H1 (cell line): Measurements from ENCODE around the gene PEAK3. TPM values are rescaled to one million over a fixed set of nuclear protein-coding genes. Genes with fewer than 3 reads are reported as not detected.

ENCODE experiments used
- CTCF ChIA-PET: fragments of 300-600 bp; sonication (Branson Sonifier 250); formaldehyde crosslinking; loops from one replicate; lab custom pipeline; 2021; ENCODE audit not compliant: partially characterized antibody; lab: Charles Lee
- POLR2A ChIA-PET: fragments of 300-600 bp; sonication (Branson Sonifier 250); formaldehyde crosslinking; loops from one replicate; lab custom pipeline; 2021; ENCODE audit warnings: inconsistent platforms; ENCODE audit not compliant: partially characterized antibody; lab: Charles Lee
- DNase-seq, 2 experiments: peaks; one replicate each; pipeline versions ENCODE4 v3.0.0 to v3.0.0-alpha.2; 2010 to 2022; ENCODE audit warnings: low spot score in 2 of 2, low read depth in 1 of 2, mixed read lengths in 1 of 2
- FAIRE-seq: peaks from 2 replicates; lab custom pipeline; 2011; peaks lifted over from hg19 to GRCh38; lab: Jason Lieb, UNC
- H2AFZ ChIP-seq: 2 replicates; pipeline ENCODE4 v1.8.1; 2012; ENCODE audit warnings: low read length, inconsistent platforms
- H2AK5ac ChIP-seq: 2 replicates; pipeline ENCODE4 v1.6.1; 2013; ENCODE audit warnings: low read depth, low read length
- H2BK120ac ChIP-seq: replicated peaks from 2 replicates; pipeline ENCODE3; 2013; ENCODE audit warnings: low read depth, low read length, inconsistent platforms
- H2BK12ac ChIP-seq: 2 replicates; pipeline ENCODE4 v1.6.1; 2013; ENCODE audit warnings: low read depth, low read length
- H2BK15ac ChIP-seq: 2 replicates; pipeline ENCODE4 v1.6.1; 2013; ENCODE audit warnings: low read length
- H2BK20ac ChIP-seq: 2 replicates; pipeline ENCODE4 v1.6.1; 2013; ENCODE audit warnings: low read length
- H2BK5ac ChIP-seq: 2 replicates; pipeline ENCODE4 v1.6.1; 2013; ENCODE audit warnings: low read depth, low read length
- H3K14ac ChIP-seq: 2 replicates; pipeline ENCODE4 v1.6.1; 2013; ENCODE audit warnings: inconsistent platforms; ENCODE audit not compliant: insufficient read length
- H3K18ac ChIP-seq: 2 replicates; pipeline ENCODE4 v1.6.1; 2013; ENCODE audit warnings: low read length; ENCODE audit errors: extremely low read depth
- H3K23ac ChIP-seq: 2 replicates; pipeline ENCODE4 v1.6.1; 2013; ENCODE audit warnings: inconsistent platforms; ENCODE audit not compliant: insufficient read length
- H3K23me2 ChIP-seq: 2 replicates; pipeline ENCODE4 v1.6.1; 2013; ENCODE audit warnings: low read depth, low read length
- H3K27ac ChIP-seq: 2 replicates; pipeline ENCODE4 v1.6.1; 2011; ENCODE audit warnings: low read depth, low read length, inconsistent platforms
- H3K27me3 ChIP-seq, 4 experiments: replicated peaks in 1 of 4; 1 replicate in 1 of 4; 2 replicates in 3 of 4; pipeline versions ENCODE4 v1.6.1 to v1.8.1; 2011 to 2013; ENCODE audit warnings: low read length in 3 of 4, mild to moderate bottlenecking in 3 of 4, inconsistent platforms in 2 of 4, mixed read lengths in 2 of 4, moderate library complexity in 1 of 4; ENCODE audit not compliant: control insufficient read depth in 3 of 4, insufficient read depth in 3 of 4; ENCODE audit errors: extremely low read depth in 1 of 4
- H3K36me3 ChIP-seq, 4 experiments: 2 replicates each; pipeline versions ENCODE4 v1.6.1 to v1.8.1; 2011 to 2013; ENCODE audit warnings: mild to moderate bottlenecking in 4 of 4, low read length in 3 of 4, moderate library complexity in 2 of 4, control low read depth in 1 of 4, inconsistent platforms in 1 of 4; ENCODE audit not compliant: insufficient read depth in 4 of 4, control insufficient read depth in 2 of 4
- H3K4ac ChIP-seq: replicated peaks from 2 replicates; pipeline ENCODE3; 2013; ENCODE audit warnings: low read length, low read depth, mixed read lengths, inconsistent platforms; ENCODE audit not compliant: insufficient read length
- H3K4me1 ChIP-seq, 4 experiments: replicated peaks in 1 of 4; 1 replicate in 1 of 4; 2 replicates in 3 of 4; pipeline versions ENCODE4 v1.6.1 to v1.8.1; 2011 to 2013; ENCODE audit warnings: low read length in 3 of 4, inconsistent platforms in 2 of 4, mixed read lengths in 1 of 4; ENCODE audit not compliant: insufficient read depth in 4 of 4, control insufficient read depth in 3 of 4
- H3K4me2 ChIP-seq, 2 experiments: 2 replicates each; pipeline versions ENCODE4 v1.6.1 to v1.8.1; 2011 to 2013; ENCODE audit warnings: low read depth in 2 of 2, low read length in 2 of 2, control low read depth in 1 of 2, inconsistent platforms in 1 of 2, mild to moderate bottlenecking in 1 of 2; ENCODE audit not compliant: insufficient read depth in 1 of 2
- H3K4me3 ChIP-seq, 4 experiments: fragments of 200-600, 300-600 bp in 1 of 4; sonication (generic), shearing (Covaris generic), sonication (Bioruptor Twin) in 1 of 4; 2 replicates each; pipeline versions ENCODE4 v1.5.1 to v1.8.1; 2011 to 2016; ENCODE audit warnings: low read length in 4 of 4, low read depth in 3 of 4, control low read depth in 2 of 4, inconsistent platforms in 2 of 4, mild to moderate bottlenecking in 2 of 4, mixed read lengths in 1 of 4, moderate library complexity in 1 of 4; ENCODE audit not compliant: insufficient read depth in 2 of 4; ENCODE audit errors: extremely low read depth in 1 of 4
- H3K56ac ChIP-seq: replicated peaks from 2 replicates; pipeline ENCODE3; 2013; ENCODE audit warnings: low read depth, mild to moderate bottlenecking, mixed read lengths, low read length, inconsistent platforms; ENCODE audit not compliant: insufficient read length
- H3K79me1 ChIP-seq: 2 replicates; pipeline ENCODE4 v1.6.1; 2013; ENCODE audit warnings: low read depth, low read length, control low read depth
- H3K79me2 ChIP-seq, 2 experiments: 2 replicates each; pipeline versions ENCODE4 v1.6.1 to v1.8.1; 2012 to 2013; ENCODE audit warnings: low read length in 2 of 2, mild to moderate bottlenecking in 2 of 2, inconsistent platforms in 1 of 2; ENCODE audit not compliant: insufficient read depth in 2 of 2, control insufficient read depth in 1 of 2
- H3K9ac ChIP-seq, 4 experiments: replicated peaks in 1 of 4; 1 replicate in 1 of 4; 2 replicates in 3 of 4; pipeline versions ENCODE4 v1.6.1 to v1.8.1; 2011 to 2013; ENCODE audit warnings: low read depth in 3 of 4, low read length in 3 of 4, control low read depth in 2 of 4, mild to moderate bottlenecking in 2 of 4, moderate library complexity in 2 of 4, inconsistent platforms in 1 of 4; ENCODE audit errors: extremely low read depth in 1 of 4
- H3K9me3 ChIP-seq, 2 experiments: 2 replicates each; pipeline versions ENCODE4 v1.6.1 to v1.8.1; 2012 to 2013; ENCODE audit warnings: mild to moderate bottlenecking in 2 of 2, moderate library complexity in 2 of 2, control low read depth in 1 of 2, inconsistent platforms in 1 of 2, low read depth in 1 of 2, low read length in 1 of 2, mixed read lengths in 1 of 2; ENCODE audit not compliant: insufficient read depth in 2 of 2
- H4K20me1 ChIP-seq, 2 experiments: replicated peaks in 1 of 2; 2 replicates each; pipeline versions ENCODE3 to v1.8.1; 2011 to 2013; ENCODE audit warnings: inconsistent platforms in 2 of 2, low read length in 2 of 2, mild to moderate bottlenecking in 1 of 2; ENCODE audit not compliant: insufficient read depth in 2 of 2, control insufficient read depth in 1 of 2
- H4K5ac ChIP-seq: 2 replicates; pipeline ENCODE4 v1.6.1; 2013; ENCODE audit warnings: low read length, low read depth, mixed read lengths, inconsistent platforms; ENCODE audit not compliant: insufficient read length
- H4K8ac ChIP-seq: 2 replicates; pipeline ENCODE4 v1.8.0; 2013; ENCODE audit warnings: mild to moderate bottlenecking, moderate library complexity, low read length, inconsistent platforms; ENCODE audit not compliant: insufficient read depth; ENCODE audit errors: extremely low read depth
- H4K91ac ChIP-seq: replicated peaks from 2 replicates; pipeline ENCODE3; 2013; ENCODE audit warnings: low read length, mixed read lengths, inconsistent platforms; ENCODE audit not compliant: insufficient read length
- CHD2 ChIP-seq: IDR thresholded peaks from 2 replicates; pipeline ENCODE4 v1.6.1; 2012; ENCODE audit warnings: low read length, improper control_type of control experiment
- EGR1 ChIP-seq: IDR thresholded peaks from 2 replicates; pipeline ENCODE4 v1.6.1; 2011; ENCODE audit warnings: low read depth, low read length, borderline replicate concordance
- EZH2 ChIP-seq: fragments of 200-600 bp; sonication (generic); IDR thresholded peaks from 2 replicates; pipeline ENCODE4 v1.7.1; 2012; ENCODE audit warnings: low read depth, mild to moderate bottlenecking, moderate library complexity, low read length, inconsistent platforms; ENCODE audit not compliant: severe bottlenecking
- GABPA ChIP-seq: IDR thresholded peaks from 2 replicates; pipeline ENCODE4 v1.6.1; 2011; ENCODE audit warnings: mild to moderate bottlenecking, low read length, moderate library complexity, borderline replicate concordance; ENCODE audit not compliant: insufficient read depth
- MAFK ChIP-seq: IDR thresholded peaks from 2 replicates; pipeline ENCODE4 v1.6.1; 2012; ENCODE audit warnings: low read depth, mild to moderate bottlenecking, improper control_type of control experiment, low read length
- MAX ChIP-seq: IDR thresholded peaks from 2 replicates; pipeline ENCODE4 v1.6.1; 2012; ENCODE audit warnings: inconsistent platforms
- SIN3A ChIP-seq, 2 experiments: IDR thresholded peaks in 1 of 2; conservative IDR thresholded peaks in 1 of 2; 2 replicates each; pipeline ENCODE4 v1.6.1; 2011 to 2012; ENCODE audit warnings: low read length in 2 of 2, improper control_type of control experiment in 1 of 2, low read depth in 1 of 2, mild to moderate bottlenecking in 1 of 2
- WGBS, 2 experiments: shearing (Covaris generic) in 1 of 2; methylation state at CpG; one replicate each; pipeline versions ENCODE4 v1.1.6 to v1.1.7; 2013 to 2015; ENCODE audit warnings: low lambda C conversion rate in 2 of 2, mixed read lengths in 2 of 2, inconsistent platforms in 1 of 2, low coverage in 1 of 2, missing lambda C conversion rate in 1 of 2; ENCODE audit not compliant: insufficient replicate concordance in 2 of 2, insufficient coverage in 1 of 2, insufficient read length in 1 of 2; ENCODE audit errors: extremely low coverage in 1 of 2, missing lambda C conversion rate in 1 of 2; 5-methylcytosine and 5-hydroxymethylcytosine counted together
- long read RNA-seq, 2 experiments: library from RNA in 1 of 2; library from capped mRNA in 1 of 2; stranded (forward); transcript quantifications; one replicate each; pipeline ENCODE4 v2.0.0, GENCODE V29; 2021; ENCODE audit warnings: inconsistent platforms in 1 of 2
- polyA minus RNA-seq, 3 experiments: library from RNA; depleted of rRNA, polyadenylated mRNA; stranded (reverse); fragments of >200 nt; gene quantifications; 1 replicate in 2 of 3; 2 replicates in 1 of 3; pipeline ENCODE4 v1.2.3, GENCODE V29; 2011
- polyA plus RNA-seq, 7 experiments: library from polyadenylated mRNA; depleted of rRNA in 3 of 7; stranded (reverse) in 5 of 7; unstranded in 2 of 7; fragments of >200 nt in 5 of 7; fragments of 200-250 nt in 2 of 7; gene quantifications; 1 replicate in 5 of 7; 2 replicates in 1 of 7; 4 replicates in 1 of 7; pipeline versions ENCODE4 v1.2.1 to v1.2.3, GENCODE V29; 2011 to 2013; ENCODE audit warnings: missing spikeins in 2 of 7, mixed read lengths in 2 of 7
- total RNA-seq: library from RNA; stranded (reverse); fragmentation: NEBNext Ultra II Directional; extraction: Animal tissue kit (Norgen Biotek cat#: 25700); gene quantifications from 2 replicates; pipeline ENCODE4 v1.2.1, GENCODE V29; 2021

PEAK3 gene
- total RNA-seq = not detected in 2 replicates
- polyA plus RNA-seq (2011; rRNA removed) = not detected in 2 replicates
- polyA plus RNA-seq (2011; cell fraction: cytosol; rRNA removed) = not detected
- polyA plus RNA-seq (2011; cell fraction: nucleus; rRNA removed) = not detected
- polyA plus RNA-seq (2012, experiment 1 of 2) = 0.06 to 0.11 TPM in 2 of 4 replicates, not detected in the others
- not detected for polyA plus RNA-seq (2012, experiment 2 of 2)
- polyA plus RNA-seq (2013, experiment 1 of 2) = not detected
- polyA plus RNA-seq (2013, experiment 2 of 2) = not detected
- polyA minus RNA-seq (2011; rRNA and poly(A)+ RNA removed) = not detected in 2 replicates
- polyA minus RNA-seq (2011; cell fraction: cytosol; rRNA and poly(A)+ RNA removed) = not detected
- polyA minus RNA-seq (2011; cell fraction: nucleus; rRNA and poly(A)+ RNA removed) = not detected
- long read RNA-seq, experiment 1 = 0 reads
- long read RNA-seq, experiment 2 = 0 reads

GRCh38 chr19:2282062-2282861, at the start of gene PEAK3:
PEAK3 (minus strand) TSS chr19:2282175; CDS start chr19:2280931, 1,244 bp downstream.
- peak within 1 kb of the TSS; percentile 79 to 83 for H3K4me2 ChIP-seq

More at GRCh38 chr19:2282062-2282861, at the start of gene PEAK3:
- Histone ChIP-seq H2BK120ac (no peak within 1 kb of the TSS), H3K23me2 (peaks cover 5% of the 10 kb centered on the region; the same call in 1 of the 2 replicates), H3K79me1 (no peaks in the 10 kb centered on the region), H2AK5ac (no peak within 1 kb of the TSS), H3K18ac (no peak within 1 kb of the TSS), H3K9ac (no peak within 1 kb of the TSS), H2BK15ac (no peak within 1 kb of the TSS), H2BK12ac (no peak within 1 kb of the TSS), H2AFZ (no peak within 1 kb of the TSS), H3K4me3 (peak within 1 kb of the TSS; percentile 28 to 64 (median 44)), H4K20me1 (peaks cover 0 to 4% of the 10 kb centered on the region in 2 experiments), H2BK20ac (no peak within 1 kb of the TSS), H3K27ac (no peak within 1 kb of the TSS), H3K36me3 (no peaks in the 10 kb centered on the region), H4K91ac (no peak within 1 kb of the TSS), H4K5ac (no peak within 1 kb of the TSS), H2BK5ac (no peak within 1 kb of the TSS), H3K27me3 (peaks cover 0 to 23% (median 16%) of the 10 kb centered on the region in 4 experiments; a peak in 6 of 7 replicates), H3K23ac (no peak within 1 kb of the TSS), H3K4ac (no peak within 1 kb of the TSS), H3K79me2 (no peaks in the 10 kb centered on the region), H3K14ac (no peak within 1 kb of the TSS), H4K8ac (peak within 1 kb of the TSS; percentile 31; the same call in 1 of the 2 replicates), H3K4me1 (peaks cover 0 to 5% (median 0%) of the 10 kb centered on the region in 4 experiments; a peak in 2 of 7 replicates), H3K56ac (no peak within 1 kb of the TSS), H3K9me3 (no peaks in the 10 kb centered on the region)
- WGBS, 2 experiments = 8% methylated on average over 33 of the region's 41 CpGs; no CpG with 5 or more reads in 1 of the 2 experiments
- CTCF ChIA-PET = interaction anchor here (0.9 to 1.4 kb wide), 3 partner anchors 17 to 36 kb away, joined by 3 to 5 read pairs (median 3); no protein-coding TSS in a partner anchor
- POLR2A ChIA-PET = interaction anchor here (1.0 to 2.1 kb wide), 7 partner anchors 9 to 37 kb away, joined by 3 to 9 read pairs (median 3); no protein-coding TSS in a partner anchor
- TF ChIP-seq GABPA (peak; percentile 63; the same call in 1 of the 2 replicates), MAX (no peak), SIN3A (conservative IDR thresholded peaks at IDR 0.05 in 1 of 2, IDR thresholded peaks at IDR 0.05 in 1 of 2; ENCODE audit: low read depth in 1 of 2, low read length in 2 of 2) (0 out of 4 replicates have a peak, but pooled peaks of 1 of the 2 experiments have one; percentile 23), CHD2 (no peak), EZH2 (peak; percentile 52), MAFK (no peak), EGR1 (no peak)
- FAIRE-seq (no peak), DNase-seq (peak in 1 of 2 experiments; percentile 79)
